Activated CD8-positive, alpha-beta memory T cell treated with anti-CD3 and anti-CD28 coated beads, Interleukin-2, amount 50 U/mL, for 1 hour (primary cell): ENCODE results near the gene PAK2.
"Not testable (repeated sequence)": the region's sequence is repeated elsewhere in the genome, so short reads cannot be mapped to it uniquely, and the experiment has no call there.

ENCODE experiments used
- DNase-seq: peaks from one replicate; pipeline ENCODE4 v3.0.0-alpha.2; 2020; ENCODE audit errors: extremely low read depth

PAK2 gene

GRCh38 chr3:196739671-196740480 is at the start of gene PAK2:
PAK2 (plus strand) TSS chr3:196739857; CDS start chr3:196782647, 42,790 bp downstream.
- DNase-seq: peak; percentile 65

DNA sequence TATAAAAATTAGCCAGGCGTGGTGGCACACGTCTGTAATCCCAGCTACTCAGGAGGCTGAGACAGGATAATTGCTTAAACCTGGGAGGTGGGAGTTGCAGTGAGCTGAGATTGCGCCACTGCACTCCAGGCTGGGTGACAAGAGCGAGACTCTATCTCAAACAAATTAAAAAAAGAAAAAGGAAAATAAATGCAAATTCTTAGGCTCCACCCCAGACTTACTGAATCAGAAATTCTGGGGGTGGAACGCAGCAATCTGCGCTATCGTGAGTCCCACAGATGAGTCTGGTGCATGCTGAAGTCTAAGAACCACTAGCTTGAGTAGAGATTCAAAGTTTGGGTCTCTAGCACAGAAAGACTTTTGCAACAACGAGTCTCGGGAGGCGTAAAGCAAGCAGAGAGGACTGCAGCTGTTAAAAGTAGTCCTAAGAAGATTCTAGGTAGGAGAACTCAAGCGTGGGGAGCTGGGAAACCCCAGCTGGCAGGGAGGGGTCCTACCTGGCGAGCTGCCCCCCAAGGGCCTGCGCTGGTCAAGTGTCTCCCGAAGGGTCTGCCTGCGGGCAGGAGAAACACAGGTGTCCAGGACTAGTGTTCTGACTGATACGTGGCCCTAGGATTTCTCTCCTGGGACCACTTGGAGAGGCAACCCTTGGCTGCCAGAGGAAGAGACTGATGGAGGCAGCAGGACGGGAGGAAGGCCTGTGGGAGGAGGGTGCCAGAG is 49.6 kb upstream of the PAK2 start:
- no peak for DNase-seq

DNA sequence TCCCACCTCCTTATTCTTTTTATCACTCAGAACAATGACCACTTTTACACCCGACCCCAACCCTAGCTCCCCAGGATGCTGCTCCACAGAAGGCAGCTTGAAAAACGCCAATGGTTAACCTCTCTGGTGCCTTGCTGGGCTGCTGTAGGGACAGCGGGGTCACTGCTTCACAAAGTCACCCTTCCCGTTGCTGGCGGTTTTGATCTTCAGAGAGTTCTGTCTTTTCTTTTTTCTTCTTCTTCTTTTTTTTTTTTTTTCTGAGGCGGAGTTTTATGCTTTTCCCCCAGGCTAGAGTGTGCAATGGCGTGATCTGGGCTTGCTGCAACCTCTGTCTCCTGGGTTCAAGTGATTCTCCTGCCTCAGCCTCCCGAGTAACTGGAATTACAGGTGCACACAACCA is 48.3 kb upstream of the PAK2 start:
- DNase-seq: no peak

DNA sequence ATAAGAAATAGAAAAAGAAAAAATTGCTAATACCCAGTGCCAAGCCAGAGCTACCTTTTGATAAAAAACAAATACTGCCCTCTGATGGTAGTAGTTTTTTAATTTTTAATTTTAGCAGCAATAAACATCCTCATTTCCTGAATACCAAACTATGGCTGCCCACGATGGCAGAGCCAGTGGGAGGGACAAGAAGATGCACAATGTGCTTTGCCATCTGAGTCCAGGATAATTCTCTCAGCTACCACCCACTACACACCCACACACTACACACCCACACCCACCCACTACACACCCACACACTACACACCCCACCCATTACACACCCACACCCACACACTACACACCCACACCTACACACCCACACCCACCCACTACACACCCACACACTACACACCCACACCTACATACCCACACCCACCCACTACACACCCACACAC is 45.4 kb upstream of the PAK2 start:
- no peak for DNase-seq

GRCh38 chr3:196694941-196695848 is 44.5 kb upstream of the PAK2 start:
- DNase-seq: no peak

- DNase-seq: no peak
Observed at GRCh38 chr3:196695849-196696226, 43.8 kb upstream of the PAK2 start.

DNA sequence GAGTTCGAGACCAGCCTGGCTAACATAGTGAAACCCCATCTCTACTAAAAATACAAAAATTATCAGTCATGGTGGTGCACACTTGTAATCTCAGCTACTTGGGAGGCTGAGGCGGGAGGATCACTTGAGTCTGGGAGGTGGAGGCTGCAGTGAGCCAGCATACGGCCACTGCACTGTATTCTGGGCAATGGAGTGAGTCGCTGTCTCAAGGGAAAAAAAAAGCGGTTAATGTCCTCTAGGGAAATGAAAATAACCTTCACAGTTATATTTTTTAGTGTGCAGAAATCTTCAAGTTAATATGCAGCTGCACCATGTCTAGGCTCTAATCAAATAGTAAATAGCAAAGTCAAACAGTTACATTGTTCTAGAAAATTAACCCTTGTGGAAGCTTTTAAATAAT is 42.4 kb upstream of the PAK2 start:
- no peak for DNase-seq

DNA sequence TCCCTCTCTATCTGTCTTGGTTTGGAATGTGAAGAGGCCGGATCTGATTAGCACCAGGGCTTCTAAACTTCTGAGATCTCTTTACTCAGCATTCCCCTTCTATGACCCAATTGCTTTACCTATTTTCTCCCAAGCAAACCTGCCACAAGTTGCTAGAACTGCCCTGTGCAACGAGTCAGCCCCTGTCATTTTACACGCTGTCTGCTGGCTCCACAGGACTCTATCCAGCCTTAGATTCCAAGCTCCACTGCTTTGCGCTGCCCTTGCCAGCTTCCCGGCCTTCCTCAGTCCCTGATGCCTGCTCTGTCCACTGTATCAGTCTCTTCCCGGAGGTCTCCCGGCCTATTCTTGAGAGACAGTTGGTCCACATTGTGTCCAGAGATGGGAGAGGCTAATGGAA is 39.9 kb upstream of the PAK2 start:
- DNase-seq: no peak

- DNase-seq: no peak
Observed at GRCh38 chr3:196700801-196701200, 38.9 kb upstream of the PAK2 start.

GRCh38 chr3:196706327-196706726 is 33.3 kb upstream of the PAK2 start:
- no peak for DNase-seq

- no peak for DNase-seq
Observed at GRCh38 chr3:196706731-196707130, 32.9 kb upstream of the PAK2 start.

- no peak for DNase-seq
Observed at GRCh38 chr3:196707566-196707965, 32.1 kb upstream of the PAK2 start.

DNA sequence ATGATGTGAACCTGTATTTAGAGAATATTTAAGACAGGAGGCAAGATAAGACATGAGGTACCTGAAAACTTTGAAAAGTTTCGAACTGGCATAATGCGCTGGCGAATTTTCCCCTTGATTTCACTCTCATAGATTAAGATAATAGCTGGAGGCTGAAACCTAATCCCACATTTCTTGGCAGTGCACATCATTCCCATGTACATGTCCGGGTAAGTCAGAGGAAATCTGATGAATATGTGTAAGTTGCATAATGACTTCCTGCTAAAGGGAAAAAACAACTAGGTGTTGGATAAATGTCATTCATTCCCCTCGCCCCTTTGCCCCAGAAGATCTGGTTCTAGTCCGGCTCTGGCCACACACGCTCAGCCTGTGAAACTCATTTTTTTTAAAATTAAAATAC is 31.2 kb upstream of the PAK2 start:
- DNase-seq: no peak

DNA sequence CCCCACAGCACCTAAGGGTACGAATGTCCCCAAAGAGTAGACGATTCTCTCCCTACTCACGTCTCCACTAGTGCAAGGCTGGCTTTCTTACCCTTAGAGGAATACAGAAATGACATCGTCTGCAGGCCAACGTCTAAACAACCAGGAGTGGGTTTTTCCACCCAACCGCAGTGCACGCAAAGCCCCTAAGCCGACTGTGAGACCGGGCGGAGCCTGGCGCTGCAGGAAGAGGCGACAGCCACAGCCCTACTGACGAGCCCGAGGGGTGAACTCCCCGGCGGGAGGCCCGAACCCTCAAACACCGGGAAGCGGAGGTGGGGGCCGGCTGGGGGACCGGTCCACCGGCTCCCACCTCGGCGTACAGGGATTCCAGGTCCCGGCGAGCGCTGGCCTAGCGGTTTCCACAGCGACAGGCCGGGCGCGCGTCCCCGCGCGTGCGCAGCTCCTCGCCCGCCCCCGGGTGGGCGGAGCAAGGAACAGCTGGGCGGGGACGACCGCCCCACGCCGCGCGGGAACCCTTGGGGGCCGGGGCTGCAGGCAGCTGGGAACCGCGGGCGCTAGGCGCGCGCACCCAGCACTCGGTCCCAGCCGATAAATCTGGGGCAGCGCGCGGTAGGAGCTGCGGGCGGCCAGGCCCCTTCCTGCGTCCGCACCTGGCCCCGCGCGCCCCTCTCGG is 27.7 kb upstream of the PAK2 start, which contains the start of the genes CEP19 and PIGX:
CEP19 (minus strand) TSS at position 413 of the 676 bp plus-strand sequence. CDS start 3,593 bp downstream, outside the sequence.
PIGX (plus strand) TSS at position 540 of the 676 bp plus-strand sequence.
- peak; percentile 90 for DNase-seq

GRCh38 chr3:196712514-196713413 is 26.9 kb upstream of the PAK2 start:
- peak; percentile 21 for DNase-seq

DNA sequence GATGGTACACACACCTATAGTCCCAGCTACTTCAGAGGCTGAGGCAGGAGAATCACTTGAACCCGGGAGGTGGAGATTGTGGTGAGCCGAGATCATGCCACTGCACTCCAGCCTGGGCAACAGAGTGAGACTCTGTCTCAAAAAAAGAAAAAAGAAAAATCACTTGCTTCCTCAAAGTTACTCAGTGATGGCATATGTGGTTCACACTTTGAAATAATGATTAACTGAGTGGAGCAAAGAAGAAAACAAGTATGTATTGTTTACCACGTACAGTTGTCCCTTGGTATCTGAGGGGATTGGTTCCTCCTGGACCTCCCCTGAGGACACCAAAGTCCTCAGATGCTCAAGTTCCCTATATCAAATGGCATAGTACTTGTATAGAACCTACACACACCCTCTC is 22.5 kb upstream of the PAK2 start:
- DNase-seq: not testable (repeated sequence)

DNA sequence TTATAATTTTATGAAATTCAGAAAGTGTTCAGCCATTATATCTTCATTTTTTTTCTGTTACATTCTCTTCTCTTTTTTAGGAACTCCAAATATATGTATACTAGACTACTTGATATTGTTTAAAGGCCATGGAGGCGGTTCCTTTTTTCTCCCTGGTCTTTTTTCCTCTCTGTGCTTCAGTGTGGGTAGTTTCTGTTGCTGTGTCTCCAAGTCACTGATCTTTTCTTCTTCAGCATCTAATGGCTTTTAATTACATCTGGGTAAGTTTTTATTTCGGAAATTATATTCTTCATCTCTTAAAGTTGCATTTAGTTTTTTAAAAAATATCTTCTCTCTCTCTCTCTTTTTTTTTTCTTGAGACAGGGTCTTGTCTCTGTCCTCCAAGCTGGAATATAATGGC is 18.6 kb upstream of the PAK2 start:
- no peak for DNase-seq

DNA sequence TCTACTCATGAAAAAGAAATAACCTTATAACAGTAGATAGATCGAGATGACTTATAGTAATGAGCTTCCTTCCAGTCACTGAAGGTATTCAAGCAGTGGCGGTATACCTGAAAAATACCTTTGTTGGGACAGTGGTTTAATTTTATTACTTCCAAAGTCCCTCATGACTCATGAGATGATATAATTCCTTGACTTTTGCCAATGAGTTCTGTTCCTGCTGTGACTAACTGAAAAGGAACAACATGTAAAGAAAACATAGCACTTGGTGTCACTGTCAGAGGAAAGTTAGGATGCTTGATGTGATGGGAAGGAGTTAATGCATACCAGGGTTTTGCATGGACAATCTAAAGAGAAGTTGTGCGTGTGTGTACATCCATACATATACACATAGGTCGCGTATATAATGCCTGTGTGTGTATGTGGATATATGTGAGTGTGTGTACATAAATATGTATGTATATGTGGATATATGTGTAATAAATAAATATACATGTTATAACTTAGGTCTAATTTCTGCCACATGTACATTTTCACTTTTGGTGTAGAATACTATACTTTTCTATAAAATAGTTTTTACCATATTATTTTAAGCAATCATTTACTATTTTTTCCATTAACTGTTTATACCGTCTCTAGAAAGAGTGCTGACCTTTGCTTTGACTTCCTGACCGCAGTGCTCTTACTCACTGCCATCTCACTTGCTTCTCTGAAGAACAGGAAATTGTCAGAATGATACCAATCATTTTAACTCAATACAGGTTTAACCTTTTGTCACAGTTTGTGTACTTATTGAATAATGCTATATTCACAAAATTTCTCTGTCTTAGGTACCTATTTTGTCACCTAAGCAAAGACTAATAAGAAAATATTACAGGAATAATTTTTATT is 12.6 kb upstream of the PAK2 start:
- no peak for DNase-seq

DNA sequence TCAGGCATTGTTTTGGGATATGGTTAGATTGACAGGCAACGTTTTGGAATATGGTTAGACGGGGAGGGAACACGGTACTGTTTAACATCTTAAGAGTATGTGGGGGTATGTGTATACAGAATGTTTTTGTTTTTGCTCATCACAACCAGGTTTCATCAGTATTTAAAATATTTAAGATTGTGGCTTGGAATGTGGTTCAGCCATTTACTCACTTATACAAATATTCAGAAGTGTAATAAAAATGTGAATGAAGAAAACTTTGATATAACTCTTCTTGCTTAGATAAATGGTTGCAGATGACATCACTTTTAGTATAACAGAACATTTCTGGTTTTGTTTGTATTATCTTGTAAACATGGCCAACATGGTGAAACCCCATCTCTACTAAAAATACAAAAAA is 3.9 kb upstream of the PAK2 start:
- DNase-seq: no peak
